Smooth muscle cell (in vitro differentiated cells): ENCODE results near the gene RHOT2. TPM values are rescaled to one million over a fixed set of nuclear protein-coding genes. Genes with fewer than 3 reads are reported as not detected.

ENCODE experiments used
- DNase-seq: peaks from one replicate; lab custom pipeline; 2025; ENCODE audit not compliant: unreplicated experiment; lab: John Stamatoyannopoulos, UW
- H2AFZ ChIP-seq: fragments of 200-600 bp; sonication (generic); 2 replicates; pipeline ENCODE4 v1.6.0; 2016; ENCODE audit warnings: antibody characterized with exemption, low read depth, mild to moderate bottlenecking
- H3F3A ChIP-seq: fragments of 200-600 bp; sonication (generic); 2 replicates; pipeline ENCODE4 v1.6.0; 2017; ENCODE audit warnings: antibody characterized with exemption, low read depth
- H3K27ac ChIP-seq: fragments of 200-600 bp; sonication (generic); 2 replicates; pipeline ENCODE4 v1.5.1; 2016; ENCODE audit warnings: low read depth, mild to moderate bottlenecking
- H3K27me3 ChIP-seq: fragments of 200-600 bp; sonication (generic); 2 replicates; pipeline ENCODE4 v1.6.1; 2016; ENCODE audit warnings: low read depth, mild to moderate bottlenecking
- H3K36me3 ChIP-seq: fragments of 200-600 bp; sonication (generic); 2 replicates; pipeline ENCODE4 v1.5.1; 2016; ENCODE audit warnings: low read depth
- H3K4me1 ChIP-seq: fragments of 200-600 bp; sonication (generic); 2 replicates; pipeline ENCODE4 v1.5.1; 2016; ENCODE audit warnings: low read depth
- H3K4me2 ChIP-seq: fragments of 200-600 bp; sonication (generic); 2 replicates; pipeline ENCODE4 v1.6.0; 2016; ENCODE audit warnings: mild to moderate bottlenecking
- H3K4me3 ChIP-seq: fragments of 200-600 bp; sonication (generic); 2 replicates; pipeline ENCODE4 v1.5.1; 2016; ENCODE audit warnings: mild to moderate bottlenecking
- H3K79me2 ChIP-seq: fragments of 200-600 bp; sonication (generic); 2 replicates; pipeline ENCODE4 v1.6.0; 2016; ENCODE audit warnings: low read depth, mild to moderate bottlenecking
- H3K9ac ChIP-seq: fragments of 200-600 bp; sonication (generic); 2 replicates; pipeline ENCODE4 v1.6.0; 2016; ENCODE audit warnings: low read depth
- H3K9me3 ChIP-seq: fragments of 200-600 bp; sonication (generic); replicated peaks from 2 replicates; pipeline ENCODE4 v1.5.1; 2016; ENCODE audit warnings: low read depth
- H4K20me1 ChIP-seq: fragments of 200-600 bp; sonication (generic); 2 replicates; pipeline ENCODE4 v1.6.0; 2016; ENCODE audit warnings: low read depth
- WGBS: methylation state at CpG from one replicate; pipeline ENCODE4 v1.1.7; 2016; ENCODE audit warnings: low lambda C conversion rate; 5-methylcytosine and 5-hydroxymethylcytosine counted together
- polyA plus RNA-seq: library from polyadenylated mRNA; unstranded; fragments of >200 nt; fragmentation: Nextera tagmentation; extraction: Ambion mirVana; gene quantifications from 2 replicates; pipeline ENCODE4 v1.2.1, GENCODE V29; 2016
- total RNA-seq: library from RNA; depleted of rRNA; stranded (reverse); fragments of >200 nt; gene quantifications from 2 replicates; pipeline ENCODE4 v1.2.3, GENCODE V29; 2014
- TF ChIP-seq, protein P1 (sequence below): fragments of 200-600 bp; sonication (generic); IDR thresholded peaks from 2 replicates; pipeline ENCODE4 v1.5.1; 2017; ENCODE audit warnings: borderline replicate concordance, mild to moderate bottlenecking, antibody characterized with exemption; ENCODE audit not compliant: insufficient read depth, poor library complexity, severe bottlenecking

The RHOT2 gene
- total and polyA plus RNA-seq, 2 experiments from 2014 or later = 41.4 to 148 TPM

DNA sequence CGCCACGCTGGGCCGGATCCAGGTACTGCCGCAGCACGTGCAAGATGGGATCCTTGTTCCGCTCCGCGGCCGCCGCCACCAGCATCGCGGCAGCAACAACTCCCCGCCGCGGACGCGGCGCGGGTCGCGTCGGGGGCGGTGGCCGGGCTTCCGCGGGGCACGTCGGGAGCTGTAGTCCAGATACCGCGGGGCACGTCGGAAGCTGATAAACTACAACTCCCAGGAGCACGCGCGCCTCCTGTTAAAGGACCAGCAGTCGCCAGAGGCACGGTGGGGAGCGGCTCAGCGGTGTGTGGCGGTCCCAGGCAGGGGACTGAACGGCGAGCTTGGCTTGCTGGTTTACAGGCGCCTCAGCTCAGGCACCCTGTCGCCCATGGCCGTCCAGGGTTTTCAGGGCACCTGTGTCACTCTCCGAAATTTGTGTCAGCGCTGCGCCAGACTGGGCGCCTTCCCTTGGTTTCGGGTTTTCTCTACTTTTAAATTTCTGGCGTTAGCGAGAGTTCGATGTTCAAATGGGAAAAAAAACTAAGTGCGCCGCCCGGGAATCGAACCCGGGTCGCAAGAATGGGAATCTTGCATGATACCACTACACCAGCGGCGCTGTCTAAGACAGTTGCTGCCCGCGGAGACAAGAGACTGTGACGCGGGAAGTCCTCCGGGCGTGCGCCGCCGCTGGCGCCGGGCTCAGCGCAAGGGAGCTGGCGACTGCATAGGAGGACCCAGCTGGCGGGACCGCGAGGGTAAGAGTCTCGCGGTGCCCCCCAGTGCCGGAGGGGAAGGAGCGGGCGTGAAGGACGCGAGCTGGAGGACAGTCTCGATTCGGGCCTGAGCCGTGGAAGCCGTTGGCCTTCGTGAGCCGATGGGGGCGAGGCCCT lies 31.5 kb upstream of the RHOT2 start, which contains the start of gene METTL26:
Gene METTL26, minus strand, starts transcription at position 100 of the 875 bp plus-strand sequence. Its CDS starts 15 bp downstream, at position 85.
- Histone ChIP-seq H3K9ac (peak within 1 kb of the TSS; percentile 67), H3K4me3 (peak within 1 kb of the TSS; percentile 99), H3K36me3 (no peaks in the 10 kb centered on the region), H3K27ac (peak within 1 kb of the TSS; percentile 88), H2AFZ (peak within 1 kb of the TSS; percentile 93), H3K4me2 (peak within 1 kb of the TSS; percentile 89), H3K79me2 (peaks cover 10% of the 10 kb centered on the region), H3F3A (peaks cover 13% of the 10 kb centered on the region), H3K9me3 (no peaks in the 10 kb centered on the region), H3K4me1 (peaks cover 14% of the 10 kb centered on the region), H4K20me1 (peaks cover 11% of the 10 kb centered on the region), H3K27me3 (no peaks in the 10 kb centered on the region)
- WGBS = under 1% methylated on average over 77 of the region's 91 CpGs
- peak; percentile 99 for DNase-seq
- TF ChIP-seq, protein P1, sequence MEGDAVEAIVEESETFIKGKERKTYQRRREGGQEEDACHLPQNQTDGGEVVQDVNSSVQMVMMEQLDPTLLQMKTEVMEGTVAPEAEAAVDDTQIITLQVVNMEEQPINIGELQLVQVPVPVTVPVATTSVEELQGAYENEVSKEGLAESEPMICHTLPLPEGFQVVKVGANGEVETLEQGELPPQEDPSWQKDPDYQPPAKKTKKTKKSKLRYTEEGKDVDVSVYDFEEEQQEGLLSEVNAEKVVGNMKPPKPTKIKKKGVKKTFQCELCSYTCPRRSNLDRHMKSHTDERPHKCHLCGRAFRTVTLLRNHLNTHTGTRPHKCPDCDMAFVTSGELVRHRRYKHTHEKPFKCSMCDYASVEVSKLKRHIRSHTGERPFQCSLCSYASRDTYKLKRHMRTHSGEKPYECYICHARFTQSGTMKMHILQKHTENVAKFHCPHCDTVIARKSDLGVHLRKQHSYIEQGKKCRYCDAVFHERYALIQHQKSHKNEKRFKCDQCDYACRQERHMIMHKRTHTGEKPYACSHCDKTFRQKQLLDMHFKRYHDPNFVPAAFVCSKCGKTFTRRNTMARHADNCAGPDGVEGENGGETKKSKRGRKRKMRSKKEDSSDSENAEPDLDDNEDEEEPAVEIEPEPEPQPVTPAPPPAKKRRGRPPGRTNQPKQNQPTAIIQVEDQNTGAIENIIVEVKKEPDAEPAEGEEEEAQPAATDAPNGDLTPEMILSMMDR = no peak

DNA sequence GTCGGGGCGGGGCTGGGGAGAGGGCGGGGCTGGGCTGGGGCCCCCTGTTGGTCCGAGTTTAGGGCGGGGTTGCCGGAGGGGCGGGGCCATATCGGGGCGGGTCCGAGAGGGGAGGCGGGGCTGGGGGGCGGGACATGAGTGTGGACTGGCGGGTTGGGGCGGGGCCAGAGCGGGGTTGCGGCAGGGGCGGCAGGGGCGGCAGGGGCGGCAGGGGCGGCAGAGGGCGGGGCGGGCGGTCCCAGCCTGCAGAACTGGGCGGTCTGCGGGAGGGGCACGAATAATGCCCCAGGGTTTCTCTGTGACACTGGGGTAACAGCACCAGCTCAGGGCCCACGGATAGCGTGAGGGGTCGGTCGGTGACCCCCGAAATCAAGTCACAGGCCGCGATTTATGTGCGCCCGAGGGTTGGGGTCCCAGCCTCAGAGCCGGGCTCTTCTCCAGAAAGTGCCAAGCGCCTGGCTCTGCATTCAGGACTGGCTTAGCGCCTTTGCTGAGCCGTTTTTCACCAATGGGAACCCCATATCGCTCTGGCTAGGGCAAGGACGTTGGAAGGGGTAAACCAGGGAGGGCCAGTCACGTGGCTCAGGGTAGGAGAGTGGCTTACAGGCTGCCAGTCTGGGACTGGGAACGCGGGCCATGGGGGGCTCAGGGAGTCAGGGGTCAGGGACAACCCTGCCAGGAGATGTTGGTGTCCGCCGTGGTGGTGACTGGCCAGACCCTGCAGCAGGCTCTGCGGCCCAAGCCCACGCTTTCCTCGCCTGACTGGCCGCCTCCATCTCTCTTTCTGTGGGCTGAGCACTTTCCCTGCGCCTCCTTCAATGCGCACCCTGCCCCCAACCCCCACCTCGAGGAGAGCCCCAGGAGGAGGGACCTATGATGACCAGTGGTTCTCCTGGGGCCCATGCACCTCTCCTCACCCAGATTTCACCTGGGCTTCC lies 30.6 kb upstream of the RHOT2 start:
- Histone ChIP-seq H3K79me2 (peaks cover 10% of the 10 kb centered on the region), H3K36me3 (no peaks in the 10 kb centered on the region), H2AFZ (peak overlapping the region; percentile 93), H3K4me3 (peak overlapping the region; percentile 99), H3K4me1 (peaks cover 14% of the 10 kb centered on the region), H3K27ac (peak overlapping the region; percentile 88), H3K9me3 (no peaks in the 10 kb centered on the region), H3K4me2 (peak overlapping the region; percentile 89), H3F3A (peaks cover 13% of the 10 kb centered on the region), H3K9ac (peak overlapping the region; percentile 67), H4K20me1 (peaks cover 11% of the 10 kb centered on the region), H3K27me3 (no peaks in the 10 kb centered on the region)
- DNase-seq = peak; percentile 99
- TF ChIP-seq, protein P1 = no peak
- 39% methylated on average over 27 of the region's 53 CpGs for WGBS

DNA sequence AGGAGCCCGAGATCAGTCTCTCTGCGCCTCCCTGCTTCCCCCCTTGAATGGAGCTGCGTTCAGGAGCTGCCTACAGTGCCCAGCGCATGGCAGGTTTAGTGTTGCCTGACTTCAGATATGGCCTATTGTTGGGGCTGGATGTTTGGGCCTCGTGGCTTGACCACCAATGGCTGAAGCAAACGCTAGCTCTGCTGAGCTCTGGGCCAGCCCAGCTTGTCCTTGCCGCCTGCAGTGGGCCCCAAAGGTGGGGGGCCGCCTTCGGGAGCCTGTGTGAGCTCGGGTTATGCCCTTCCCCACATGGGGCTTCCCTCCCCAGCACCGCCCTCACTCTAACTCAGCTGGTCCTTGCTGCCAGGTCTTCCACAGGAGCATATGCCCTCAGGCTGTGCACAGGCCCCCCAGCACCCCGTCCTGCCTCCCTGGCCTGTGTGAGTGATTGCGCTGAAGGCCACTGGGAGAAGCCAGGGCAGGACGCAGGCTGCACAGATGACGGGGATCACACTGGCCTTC lies 29.8 kb upstream of the RHOT2 start:
- H3K9me3 ChIP-seq = no peaks in the 10 kb centered on the region
- WGBS = 84% methylated on average over 15 of the region's 15 CpGs
- peak overlapping the region; percentile 87 for H3K4me2 ChIP-seq
- peaks cover 13% of the 10 kb centered on the region for H3F3A ChIP-seq
- no peak overlapping the region for H2AFZ ChIP-seq
- DNase-seq = no peak
- H3K27me3 ChIP-seq = no peaks in the 10 kb centered on the region
- H3K9ac ChIP-seq = no peak overlapping the region
- H3K4me1 ChIP-seq = peaks cover 17% of the 10 kb centered on the region
- H3K79me2 ChIP-seq = peaks cover 17% of the 10 kb centered on the region
- H3K4me3 ChIP-seq = no peak overlapping the region
- TF ChIP-seq, protein P1 = no peak
- H3K27ac ChIP-seq = no peak overlapping the region
- peaks cover 11% of the 10 kb centered on the region for H4K20me1 ChIP-seq
- H3K36me3 ChIP-seq = no peaks in the 10 kb centered on the region
